ENCODE data around the gene GJC2. TPM values are rescaled to one million over a fixed set of nuclear protein-coding genes. Genes with fewer than 3 reads are reported as not detected.

Gene GJC2
- total and polyA plus RNA-seq, 10 of the 15 experiments (the other 5 are each of a cell fraction or from before 2014, with no cell fraction given), result 0.04 to 0.44 (median 0.07) TPM; not detected in 4

- TF ChIP-seq, protein P1, sequence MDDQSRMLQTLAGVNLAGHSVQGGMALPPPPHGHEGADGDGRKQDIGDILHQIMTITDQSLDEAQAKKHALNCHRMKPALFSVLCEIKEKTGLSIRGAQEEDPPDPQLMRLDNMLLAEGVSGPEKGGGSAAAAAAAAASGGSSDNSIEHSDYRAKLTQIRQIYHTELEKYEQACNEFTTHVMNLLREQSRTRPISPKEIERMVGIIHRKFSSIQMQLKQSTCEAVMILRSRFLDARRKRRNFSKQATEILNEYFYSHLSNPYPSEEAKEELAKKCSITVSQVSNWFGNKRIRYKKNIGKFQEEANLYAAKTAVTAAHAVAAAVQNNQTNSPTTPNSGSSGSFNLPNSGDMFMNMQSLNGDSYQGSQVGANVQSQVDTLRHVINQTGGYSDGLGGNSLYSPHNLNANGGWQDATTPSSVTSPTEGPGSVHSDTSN (IDR thresholded peaks at IDR 0.05; ENCODE audit: insufficient replicate concordance, low read depth, low read length), result no peak
- TF ChIP-seq MAX (IDR thresholded peaks at IDR 0.05; ENCODE audit: low read depth, low read length) (no peak), ZBTB40 (IDR thresholded peaks at IDR 0.05; ENCODE audit: borderline replicate concordance) (peak; percentile 70; the same call in 1 of the 2 replicates), HDAC2 (IDR thresholded peaks at IDR 0.05) (no peak), SMAD5 (IDR thresholded peaks at IDR 0.05; ENCODE audit: low read depth) (no peak), SMC3 (IDR thresholded peaks at IDR 0.05; ENCODE audit: borderline replicate concordance, low read length) (no peak), JUND (IDR thresholded peaks at IDR 0.05; ENCODE audit: low read depth, low read length) (no peak), SKIL (IDR thresholded peaks at IDR 0.05; ENCODE audit: low read depth, poor library complexity, severe bottlenecking) (no peak), SMAD1 (IDR thresholded peaks at IDR 0.05; ENCODE audit: low read depth, partially characterized antibody) (no peak), YBX1 (IDR thresholded peaks at IDR 0.05) (no peak), ZNF217 (IDR thresholded peaks at IDR 0.05) (no peak), YY1 (IDR thresholded peaks at IDR 0.05; ENCODE audit: low read depth, low read length) (peak; percentile 54), KLF5 (IDR thresholded peaks at IDR 0.05; ENCODE audit: partially characterized antibody) (no peak), TAF1 (IDR thresholded peaks at IDR 0.05; ENCODE audit: borderline replicate concordance, low read depth, low read length) (no peak), ASH2L (IDR thresholded peaks at IDR 0.05; ENCODE audit: borderline replicate concordance, low read depth) (no peak), POLR2A (IDR thresholded peaks at IDR 0.05; ENCODE audit: low read depth, low read length) (no peak), NRF1 (conservative IDR thresholded peaks at IDR 0.05; ENCODE audit: low read depth, low read length) (no peak), LARP7 (IDR thresholded peaks at IDR 0.05) (0 out of 2 replicates have a peak, but pooled peaks have one; percentile 38)
Measured at GRCh38 chr1:228139406-228139930, 10.3 kb upstream of the GJC2 start (continued).
